KMS-11 (cell line): Measurements from ENCODE around the gene OR8G5.

Experiments
- H2AFZ ChIP-seq: fragments of 200-600 bp; sonication (generic); 2 replicates; pipeline ENCODE4 v1.6.1; 2016; ENCODE audit warnings: antibody characterized with exemption, mixed run types, low read depth
- H3K27ac ChIP-seq: fragments of 200-600 bp; sonication (generic); 2 replicates; pipeline ENCODE4 v1.6.1; 2016; ENCODE audit warnings: mild to moderate bottlenecking, mixed run types
- H3K27me3 ChIP-seq: fragments of 200-600 bp; sonication (generic); 2 replicates; pipeline ENCODE4 v1.6.1; 2017; ENCODE audit warnings: mild to moderate bottlenecking, low read depth, mixed run types, moderate library complexity; ENCODE audit not compliant: insufficient read depth
- H3K36me3 ChIP-seq: fragments of 200-600 bp; sonication (generic); 2 replicates; pipeline ENCODE4 v1.6.1; 2017; ENCODE audit warnings: mild to moderate bottlenecking, mixed run types; ENCODE audit not compliant: insufficient read depth
- H3K4me1 ChIP-seq: fragments of 200-600 bp; sonication (generic); 2 replicates; pipeline ENCODE4 v1.6.1; 2016; ENCODE audit warnings: mild to moderate bottlenecking, low read depth, mixed run types; ENCODE audit not compliant: poor library complexity, severe bottlenecking
- H3K4me2 ChIP-seq: fragments of 200-600 bp; sonication (generic); 2 replicates; pipeline ENCODE4 v1.7.0; 2016; ENCODE audit warnings: mild to moderate bottlenecking, mixed run types
- H3K4me3 ChIP-seq: fragments of 200-600 bp; sonication (generic); IDR thresholded peaks from 2 replicates; pipeline ENCODE4 v1.6.1; 2017; ENCODE audit warnings: low read depth, low read length, mixed read lengths; ENCODE audit not compliant: insufficient read depth
- H3K79me2 ChIP-seq: fragments of 200-600 bp; sonication (generic); 2 replicates; pipeline ENCODE4 v1.6.1; 2016; ENCODE audit warnings: low read depth, mixed run types; ENCODE audit not compliant: insufficient read depth
- H3K9ac ChIP-seq: fragments of 200-600 bp; sonication (generic); 2 replicates; pipeline ENCODE4 v1.6.1; 2016; ENCODE audit warnings: mild to moderate bottlenecking, mixed run types
- H4K20me1 ChIP-seq: fragments of 200-600 bp; sonication (generic); 2 replicates; pipeline ENCODE4 v1.6.1; 2016; ENCODE audit warnings: mild to moderate bottlenecking, mixed run types; ENCODE audit not compliant: insufficient read depth
- TF ChIP-seq, protein P1 (sequence below): fragments of 200-600 bp; sonication (generic); conservative IDR thresholded peaks from 2 replicates; pipeline ENCODE4 v1.6.1; 2017; ENCODE audit warnings: low read depth, mild to moderate bottlenecking, antibody characterized with exemption, low read length, moderate library complexity, mixed read lengths

OR8G5 gene

DNA sequence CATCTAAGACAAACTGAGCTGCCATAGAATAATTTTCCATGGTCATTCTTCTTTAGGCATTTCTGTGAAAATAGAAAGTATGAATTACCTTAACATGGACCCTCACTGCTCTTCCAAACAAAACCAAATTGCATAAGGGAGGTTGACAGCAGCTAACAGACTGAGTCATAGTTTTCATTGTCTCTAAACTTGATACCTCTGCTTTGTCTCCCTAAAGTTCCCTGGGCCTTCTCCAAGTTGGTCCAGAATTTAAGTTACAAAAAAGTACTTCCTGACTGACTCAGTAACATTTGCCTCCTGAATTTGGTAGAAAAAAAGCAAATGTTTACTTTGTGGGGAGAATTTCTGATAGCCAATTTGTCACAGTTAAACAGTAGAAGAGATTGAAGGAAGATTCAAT lies 54.5 kb downstream of the OR8G5 start:
- H3K36me3 ChIP-seq, result no peaks in the 10 kb centered on the region
- no peak overlapping the region for H2AFZ ChIP-seq
- no peak overlapping the region for H3K9ac ChIP-seq
- H3K4me2 ChIP-seq, result no peak overlapping the region
- H3K27ac ChIP-seq, result no peak overlapping the region
- no peaks in the 10 kb centered on the region for H3K27me3 ChIP-seq
- no peaks in the 10 kb centered on the region for H3K79me2 ChIP-seq
- TF ChIP-seq, protein P1, sequence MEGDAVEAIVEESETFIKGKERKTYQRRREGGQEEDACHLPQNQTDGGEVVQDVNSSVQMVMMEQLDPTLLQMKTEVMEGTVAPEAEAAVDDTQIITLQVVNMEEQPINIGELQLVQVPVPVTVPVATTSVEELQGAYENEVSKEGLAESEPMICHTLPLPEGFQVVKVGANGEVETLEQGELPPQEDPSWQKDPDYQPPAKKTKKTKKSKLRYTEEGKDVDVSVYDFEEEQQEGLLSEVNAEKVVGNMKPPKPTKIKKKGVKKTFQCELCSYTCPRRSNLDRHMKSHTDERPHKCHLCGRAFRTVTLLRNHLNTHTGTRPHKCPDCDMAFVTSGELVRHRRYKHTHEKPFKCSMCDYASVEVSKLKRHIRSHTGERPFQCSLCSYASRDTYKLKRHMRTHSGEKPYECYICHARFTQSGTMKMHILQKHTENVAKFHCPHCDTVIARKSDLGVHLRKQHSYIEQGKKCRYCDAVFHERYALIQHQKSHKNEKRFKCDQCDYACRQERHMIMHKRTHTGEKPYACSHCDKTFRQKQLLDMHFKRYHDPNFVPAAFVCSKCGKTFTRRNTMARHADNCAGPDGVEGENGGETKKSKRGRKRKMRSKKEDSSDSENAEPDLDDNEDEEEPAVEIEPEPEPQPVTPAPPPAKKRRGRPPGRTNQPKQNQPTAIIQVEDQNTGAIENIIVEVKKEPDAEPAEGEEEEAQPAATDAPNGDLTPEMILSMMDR, result no peak
- no peaks in the 10 kb centered on the region for H3K4me1 ChIP-seq
- H4K20me1 ChIP-seq, result no peaks in the 10 kb centered on the region
- H3K4me3 ChIP-seq, result no peak overlapping the region

DNA sequence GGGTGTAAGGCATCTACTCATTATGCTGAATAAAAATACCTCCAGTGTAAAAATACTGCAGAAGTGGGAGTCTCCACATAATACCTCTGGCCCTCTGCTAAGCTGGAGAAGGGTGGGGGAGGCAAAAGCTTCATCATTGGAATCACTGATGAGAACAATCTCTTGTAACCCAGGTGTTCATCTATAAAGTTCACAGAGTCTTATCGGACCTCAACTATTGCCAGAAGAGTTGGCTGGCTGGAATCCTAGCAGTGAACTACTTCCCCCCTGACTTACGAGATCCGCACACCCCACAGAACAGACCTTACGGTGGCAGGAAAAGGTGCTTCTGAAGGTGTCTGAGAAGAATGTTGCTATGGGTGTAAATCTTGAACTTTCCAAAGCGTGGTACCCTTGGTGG lies 55.1 kb downstream of the OR8G5 start:
- no peak overlapping the region for H3K27ac ChIP-seq
- H3K4me3 ChIP-seq, result no peak overlapping the region
- TF ChIP-seq, protein P1, result no peak

DNA sequence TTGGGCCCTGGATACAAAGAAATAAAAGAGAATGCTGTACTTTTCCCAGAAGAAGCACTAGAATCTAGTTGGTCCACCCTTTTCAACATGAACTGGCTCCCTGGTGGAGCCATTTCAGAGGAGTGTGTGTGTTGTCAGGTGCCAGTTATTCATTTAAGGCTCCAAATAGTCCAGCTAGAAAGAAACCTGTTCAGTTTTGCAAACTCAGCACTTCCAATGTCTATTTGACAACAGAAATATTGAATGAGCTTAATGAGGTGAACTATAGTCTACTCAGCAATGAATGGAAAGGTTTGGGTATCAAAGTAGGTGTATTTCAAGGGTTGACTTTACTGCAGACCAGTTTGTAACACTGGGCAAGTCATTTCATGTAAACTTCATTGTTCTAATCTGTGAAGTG lies 55.5 kb downstream of the OR8G5 start:
- Histone ChIP-seq H4K20me1 (no peaks in the 10 kb centered on the region), H3K4me2 (no peak overlapping the region), H3K27me3 (no peaks in the 10 kb centered on the region), H2AFZ (no peak overlapping the region), H3K4me1 (no peaks in the 10 kb centered on the region), H3K79me2 (no peaks in the 10 kb centered on the region), H3K9ac (no peak overlapping the region), H3K36me3 (no peaks in the 10 kb centered on the region), H3K4me3 (no peak overlapping the region), H3K27ac (no peak overlapping the region)
- TF ChIP-seq, protein P1, result no peak

More for the DNA sequence above, 55.1 kb downstream of the OR8G5 start:
- Histone ChIP-seq H3K79me2 (no peaks in the 10 kb centered on the region), H3K27me3 (no peaks in the 10 kb centered on the region), H3K4me1 (no peaks in the 10 kb centered on the region), H3K36me3 (no peaks in the 10 kb centered on the region), H3K9ac (no peak overlapping the region), H2AFZ (no peak overlapping the region), H4K20me1 (no peaks in the 10 kb centered on the region), H3K4me2 (no peak overlapping the region)

DNA sequence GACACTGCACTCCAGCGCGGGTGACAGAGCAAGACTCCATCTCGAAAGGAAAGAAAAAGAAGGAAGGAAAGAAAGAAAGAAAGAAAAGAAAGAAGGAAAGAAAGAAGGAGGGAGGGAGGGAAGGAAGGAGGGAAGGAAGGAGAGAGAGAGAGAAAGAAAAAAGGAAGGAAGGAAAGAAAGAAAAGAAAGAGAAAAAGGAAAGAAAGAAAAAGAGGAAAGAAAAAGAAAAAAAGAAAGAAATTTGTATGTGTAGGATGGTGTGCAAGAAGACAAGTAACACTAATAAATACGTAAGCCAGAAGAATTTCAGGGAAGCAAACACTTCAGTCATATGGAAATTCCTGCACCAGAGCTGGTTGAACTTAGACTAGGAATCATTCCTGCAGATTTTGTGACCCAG lies 57.0 kb downstream of the OR8G5 start:
- Histone ChIP-seq H3K4me2 (no peak overlapping the region), H3K9ac (no peak overlapping the region), H3K4me1 (no peaks in the 10 kb centered on the region), H4K20me1 (no peaks in the 10 kb centered on the region), H3K4me3 (no peak overlapping the region), H3K27me3 (no peaks in the 10 kb centered on the region), H2AFZ (no peak overlapping the region), H3K36me3 (no peaks in the 10 kb centered on the region), H3K27ac (no peak overlapping the region), H3K79me2 (no peaks in the 10 kb centered on the region)
- TF ChIP-seq, protein P1, result no peak
